Keratinocyte (primary cell): Measurements from ENCODE around the gene ACTA2.

Experiments used
- EZH2 ChIP-seq: IDR thresholded peaks from one replicate; pipeline ENCODE4 v1.6.1; 2012; ENCODE audit warnings: inconsistent platforms, mild to moderate bottlenecking, low read length, moderate library complexity
- TF ChIP-seq, protein P1 (sequence below), 3 experiments: IDR thresholded peaks in 1 of 3; conservative IDR thresholded peaks in 1 of 3; optimal IDR thresholded peaks in 1 of 3; 2 replicates in 2 of 3; 3 replicates in 1 of 3; pipeline versions ENCODE3 to v1.5.1; 2011; ENCODE audit warnings: low read length in 3 of 3, mild to moderate bottlenecking in 3 of 3, moderate library complexity in 2 of 3, control low read depth in 1 of 3, inconsistent platforms in 1 of 3; ENCODE audit not compliant: insufficient read depth in 2 of 3; ENCODE audit errors: extremely low read depth in 1 of 3

DNA sequence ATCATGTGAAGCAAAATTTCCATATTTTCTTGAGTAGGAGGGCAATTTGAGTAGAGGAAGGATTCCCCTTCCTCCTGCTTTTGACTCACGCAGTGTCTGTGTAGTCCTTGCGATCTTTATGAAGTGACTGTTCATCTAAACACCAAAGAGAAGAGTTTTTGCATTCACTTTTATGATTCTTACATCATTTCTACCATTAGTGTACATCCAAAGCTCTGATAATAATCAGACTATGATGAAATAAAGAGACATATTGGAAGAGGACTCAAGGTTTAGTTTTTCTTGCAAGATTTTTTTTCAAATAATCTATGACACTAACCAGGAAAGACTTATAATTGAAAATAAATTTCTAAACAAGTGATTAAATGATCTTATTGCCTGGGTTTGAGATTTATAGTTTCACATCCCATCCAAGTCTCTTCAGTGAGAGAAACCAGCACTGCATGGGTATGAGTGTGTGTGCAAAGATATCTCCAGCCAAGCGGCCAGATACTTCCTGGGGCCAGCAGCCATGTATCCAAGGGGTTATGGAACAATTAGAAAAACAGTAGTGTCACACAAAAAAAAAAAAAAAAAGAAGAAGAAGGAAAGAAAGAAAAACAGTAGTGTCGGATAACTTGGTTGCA, 2.0 kb upstream of the ACTA2 start:
- TF ChIP-seq, protein P1, sequence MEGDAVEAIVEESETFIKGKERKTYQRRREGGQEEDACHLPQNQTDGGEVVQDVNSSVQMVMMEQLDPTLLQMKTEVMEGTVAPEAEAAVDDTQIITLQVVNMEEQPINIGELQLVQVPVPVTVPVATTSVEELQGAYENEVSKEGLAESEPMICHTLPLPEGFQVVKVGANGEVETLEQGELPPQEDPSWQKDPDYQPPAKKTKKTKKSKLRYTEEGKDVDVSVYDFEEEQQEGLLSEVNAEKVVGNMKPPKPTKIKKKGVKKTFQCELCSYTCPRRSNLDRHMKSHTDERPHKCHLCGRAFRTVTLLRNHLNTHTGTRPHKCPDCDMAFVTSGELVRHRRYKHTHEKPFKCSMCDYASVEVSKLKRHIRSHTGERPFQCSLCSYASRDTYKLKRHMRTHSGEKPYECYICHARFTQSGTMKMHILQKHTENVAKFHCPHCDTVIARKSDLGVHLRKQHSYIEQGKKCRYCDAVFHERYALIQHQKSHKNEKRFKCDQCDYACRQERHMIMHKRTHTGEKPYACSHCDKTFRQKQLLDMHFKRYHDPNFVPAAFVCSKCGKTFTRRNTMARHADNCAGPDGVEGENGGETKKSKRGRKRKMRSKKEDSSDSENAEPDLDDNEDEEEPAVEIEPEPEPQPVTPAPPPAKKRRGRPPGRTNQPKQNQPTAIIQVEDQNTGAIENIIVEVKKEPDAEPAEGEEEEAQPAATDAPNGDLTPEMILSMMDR (optimal IDR thresholded peaks at IDR 0.05 in 1 of 3, IDR thresholded peaks at IDR 0.05 in 1 of 3, conservative IDR thresholded peaks at IDR 0.05 in 1 of 3; ENCODE audit: extremely low read depth in 1 of 3, insufficient read depth in 2 of 3, low read length in 3 of 3), result no peak
- TF ChIP-seq EZH2, result no peak
